ENCODE data around the gene GYPE.
"Not testable (repeated sequence)": the region's sequence is repeated elsewhere in the genome, so short reads cannot be mapped to it uniquely, and the experiment has no call there.

GRCh38 chr4:143905440-143905839 lies at the start of gene GYPE:
- TF ChIP-seq, protein P1, sequence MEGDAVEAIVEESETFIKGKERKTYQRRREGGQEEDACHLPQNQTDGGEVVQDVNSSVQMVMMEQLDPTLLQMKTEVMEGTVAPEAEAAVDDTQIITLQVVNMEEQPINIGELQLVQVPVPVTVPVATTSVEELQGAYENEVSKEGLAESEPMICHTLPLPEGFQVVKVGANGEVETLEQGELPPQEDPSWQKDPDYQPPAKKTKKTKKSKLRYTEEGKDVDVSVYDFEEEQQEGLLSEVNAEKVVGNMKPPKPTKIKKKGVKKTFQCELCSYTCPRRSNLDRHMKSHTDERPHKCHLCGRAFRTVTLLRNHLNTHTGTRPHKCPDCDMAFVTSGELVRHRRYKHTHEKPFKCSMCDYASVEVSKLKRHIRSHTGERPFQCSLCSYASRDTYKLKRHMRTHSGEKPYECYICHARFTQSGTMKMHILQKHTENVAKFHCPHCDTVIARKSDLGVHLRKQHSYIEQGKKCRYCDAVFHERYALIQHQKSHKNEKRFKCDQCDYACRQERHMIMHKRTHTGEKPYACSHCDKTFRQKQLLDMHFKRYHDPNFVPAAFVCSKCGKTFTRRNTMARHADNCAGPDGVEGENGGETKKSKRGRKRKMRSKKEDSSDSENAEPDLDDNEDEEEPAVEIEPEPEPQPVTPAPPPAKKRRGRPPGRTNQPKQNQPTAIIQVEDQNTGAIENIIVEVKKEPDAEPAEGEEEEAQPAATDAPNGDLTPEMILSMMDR (tag by site-specific recombination; IDR thresholded peaks at IDR 0.05) = not testable (repeated sequence)
- TF ChIP-seq REST (tag by site-specific recombination; IDR thresholded peaks at IDR 0.05); ZNF274 (IDR thresholded peaks at IDR 0.05; ENCODE audit: low read length); ZNF274 (tag by site-specific recombination; IDR thresholded peaks at IDR 0.05; ENCODE audit: borderline replicate concordance); ZNF146 (tag by site-specific recombination; IDR thresholded peaks at IDR 0.05); ZNF175 (tag by site-specific recombination; IDR thresholded peaks at IDR 0.05); ZBTB21 (tag by site-specific recombination; IDR thresholded peaks at IDR 0.05); ZNF37A (tag by site-specific recombination; IDR thresholded peaks at IDR 0.05); ZNF121 (tag by site-specific recombination; IDR thresholded peaks at IDR 0.05): not testable (repeated sequence)
